ENCODE measurements around the gene SERPINA10. TPM values are rescaled to one million over a fixed set of nuclear protein-coding genes. Genes with fewer than 3 reads are reported as not detected.

Gene SERPINA10
- total and polyA plus RNA-seq, 2 of the 13 experiments (the other 11 are each of a cell fraction or from before 2014, with no cell fraction given): 20.1 to 20.2 TPM

DNA sequence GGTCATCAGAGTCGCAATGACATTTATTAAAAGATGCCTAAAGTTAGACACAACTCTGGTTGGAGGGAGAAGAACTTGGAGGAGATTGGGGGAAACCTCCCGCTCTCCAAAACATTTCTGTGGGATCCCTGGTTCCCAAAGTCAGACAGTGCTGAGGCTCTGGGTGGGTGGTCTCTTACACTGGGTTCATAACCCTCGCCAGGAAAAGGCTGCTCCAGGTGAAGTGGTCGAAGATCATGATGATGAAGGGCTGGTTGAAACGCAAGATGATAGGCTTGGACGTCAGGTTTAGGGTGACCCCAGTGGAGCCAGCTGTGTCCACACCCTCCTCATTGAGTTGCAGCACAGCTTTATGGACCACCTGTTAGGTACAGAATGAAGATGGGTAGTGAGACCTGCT lies 11.2 kb upstream of the SERPINA10 start (continued):
- TF ChIP-seq, protein P1, sequence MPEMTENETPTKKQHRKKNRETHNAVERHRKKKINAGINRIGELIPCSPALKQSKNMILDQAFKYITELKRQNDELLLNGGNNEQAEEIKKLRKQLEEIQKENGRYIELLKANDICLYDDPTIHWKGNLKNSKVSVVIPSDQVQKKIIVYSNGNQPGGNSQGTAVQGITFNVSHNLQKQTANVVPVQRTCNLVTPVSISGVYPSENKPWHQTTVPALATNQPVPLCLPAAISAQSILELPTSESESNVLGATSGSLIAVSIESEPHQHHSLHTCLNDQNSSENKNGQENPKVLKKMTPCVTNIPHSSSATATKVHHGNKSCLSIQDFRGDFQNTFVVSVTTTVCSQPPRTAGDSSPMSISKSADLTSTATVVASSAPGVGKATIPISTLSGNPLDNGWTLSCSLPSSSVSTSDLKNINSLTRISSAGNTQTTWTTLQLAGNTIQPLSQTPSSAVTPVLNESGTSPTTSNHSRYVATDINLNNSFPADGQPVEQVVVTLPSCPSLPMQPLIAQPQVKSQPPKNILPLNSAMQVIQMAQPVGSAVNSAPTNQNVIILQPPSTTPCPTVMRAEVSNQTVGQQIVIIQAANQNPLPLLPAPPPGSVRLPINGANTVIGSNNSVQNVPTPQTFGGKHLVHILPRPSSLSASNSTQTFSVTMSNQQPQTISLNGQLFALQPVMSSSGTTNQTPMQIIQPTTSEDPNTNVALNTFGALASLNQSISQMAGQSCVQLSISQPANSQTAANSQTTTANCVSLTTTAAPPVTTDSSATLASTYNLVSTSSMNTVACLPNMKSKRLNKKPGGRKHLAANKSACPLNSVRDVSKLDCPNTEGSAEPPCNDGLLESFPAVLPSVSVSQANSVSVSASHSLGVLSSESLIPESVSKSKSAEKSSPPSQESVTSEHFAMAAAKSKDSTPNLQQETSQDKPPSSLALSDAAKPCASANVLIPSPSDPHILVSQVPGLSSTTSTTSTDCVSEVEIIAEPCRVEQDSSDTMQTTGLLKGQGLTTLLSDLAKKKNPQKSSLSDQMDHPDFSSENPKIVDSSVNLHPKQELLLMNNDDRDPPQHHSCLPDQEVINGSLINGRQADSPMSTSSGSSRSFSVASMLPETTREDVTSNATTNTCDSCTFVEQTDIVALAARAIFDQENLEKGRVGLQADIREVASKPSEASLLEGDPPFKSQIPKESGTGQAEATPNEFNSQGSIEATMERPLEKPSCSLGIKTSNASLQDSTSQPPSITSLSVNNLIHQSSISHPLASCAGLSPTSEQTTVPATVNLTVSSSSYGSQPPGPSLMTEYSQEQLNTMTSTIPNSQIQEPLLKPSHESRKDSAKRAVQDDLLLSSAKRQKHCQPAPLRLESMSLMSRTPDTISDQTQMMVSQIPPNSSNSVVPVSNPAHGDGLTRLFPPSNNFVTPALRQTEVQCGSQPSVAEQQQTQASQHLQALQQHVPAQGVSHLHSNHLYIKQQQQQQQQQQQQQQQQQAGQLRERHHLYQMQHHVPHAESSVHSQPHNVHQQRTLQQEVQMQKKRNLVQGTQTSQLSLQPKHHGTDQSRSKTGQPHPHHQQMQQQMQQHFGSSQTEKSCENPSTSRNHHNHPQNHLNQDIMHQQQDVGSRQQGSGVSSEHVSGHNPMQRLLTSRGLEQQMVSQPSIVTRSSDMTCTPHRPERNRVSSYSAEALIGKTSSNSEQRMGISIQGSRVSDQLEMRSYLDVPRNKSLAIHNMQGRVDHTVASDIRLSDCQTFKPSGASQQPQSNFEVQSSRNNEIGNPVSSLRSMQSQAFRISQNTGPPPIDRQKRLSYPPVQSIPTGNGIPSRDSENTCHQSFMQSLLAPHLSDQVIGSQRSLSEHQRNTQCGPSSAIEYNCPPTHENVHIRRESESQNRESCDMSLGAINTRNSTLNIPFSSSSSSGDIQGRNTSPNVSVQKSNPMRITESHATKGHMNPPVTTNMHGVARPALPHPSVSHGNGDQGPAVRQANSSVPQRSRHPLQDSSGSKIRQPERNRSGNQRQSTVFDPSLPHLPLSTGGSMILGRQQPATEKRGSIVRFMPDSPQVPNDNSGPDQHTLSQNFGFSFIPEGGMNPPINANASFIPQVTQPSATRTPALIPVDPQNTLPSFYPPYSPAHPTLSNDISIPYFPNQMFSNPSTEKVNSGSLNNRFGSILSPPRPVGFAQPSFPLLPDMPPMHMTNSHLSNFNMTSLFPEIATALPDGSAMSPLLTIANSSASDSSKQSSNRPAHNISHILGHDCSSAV (CRISPR knock-in tag; IDR thresholded peaks at IDR 0.05; ENCODE audit: borderline replicate concordance): no peak
- TF ChIP-seq SRSF1 (optimal IDR thresholded peaks at IDR 0.05; ENCODE audit: low read depth, low read length) (no peak), ZSCAN21 (CRISPR knock-in tag; IDR thresholded peaks at IDR 0.05; ENCODE audit: borderline replicate concordance) (no peak), SAFB2 (CRISPR knock-in tag; IDR thresholded peaks at IDR 0.05; ENCODE audit: borderline replicate concordance, low read depth) (no peak), ZFP36L2 (CRISPR knock-in tag; IDR thresholded peaks at IDR 0.05) (no peak), ZNF34 (CRISPR knock-in tag; IDR thresholded peaks at IDR 0.05; ENCODE audit: borderline replicate concordance) (no peak), ZSCAN9 (CRISPR knock-in tag; IDR thresholded peaks at IDR 0.05; ENCODE audit: borderline replicate concordance) (no peak), ZNF451 (CRISPR knock-in tag; IDR thresholded peaks at IDR 0.05) (no peak), ZNF235 (CRISPR knock-in tag; IDR thresholded peaks at IDR 0.05; ENCODE audit: borderline replicate concordance) (no peak)
- TF ChIP-seq, protein P2, sequence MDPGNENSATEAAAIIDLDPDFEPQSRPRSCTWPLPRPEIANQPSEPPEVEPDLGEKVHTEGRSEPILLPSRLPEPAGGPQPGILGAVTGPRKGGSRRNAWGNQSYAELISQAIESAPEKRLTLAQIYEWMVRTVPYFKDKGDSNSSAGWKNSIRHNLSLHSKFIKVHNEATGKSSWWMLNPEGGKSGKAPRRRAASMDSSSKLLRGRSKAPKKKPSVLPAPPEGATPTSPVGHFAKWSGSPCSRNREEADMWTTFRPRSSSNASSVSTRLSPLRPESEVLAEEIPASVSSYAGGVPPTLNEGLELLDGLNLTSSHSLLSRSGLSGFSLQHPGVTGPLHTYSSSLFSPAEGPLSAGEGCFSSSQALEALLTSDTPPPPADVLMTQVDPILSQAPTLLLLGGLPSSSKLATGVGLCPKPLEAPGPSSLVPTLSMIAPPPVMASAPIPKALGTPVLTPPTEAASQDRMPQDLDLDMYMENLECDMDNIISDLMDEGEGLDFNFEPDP (CRISPR knock-in tag; conservative IDR thresholded peaks at IDR 0.05): no peak
- TF ChIP-seq, protein P3, sequence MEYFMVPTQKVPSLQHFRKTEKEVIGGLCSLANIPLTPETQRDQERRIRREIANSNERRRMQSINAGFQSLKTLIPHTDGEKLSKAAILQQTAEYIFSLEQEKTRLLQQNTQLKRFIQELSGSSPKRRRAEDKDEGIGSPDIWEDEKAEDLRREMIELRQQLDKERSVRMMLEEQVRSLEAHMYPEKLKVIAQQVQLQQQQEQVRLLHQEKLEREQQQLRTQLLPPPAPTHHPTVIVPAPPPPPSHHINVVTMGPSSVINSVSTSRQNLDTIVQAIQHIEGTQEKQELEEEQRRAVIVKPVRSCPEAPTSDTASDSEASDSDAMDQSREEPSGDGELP (IDR thresholded peaks at IDR 0.05; ENCODE audit: borderline replicate concordance, low read depth): no peak
- TF ChIP-seq, protein P4, sequence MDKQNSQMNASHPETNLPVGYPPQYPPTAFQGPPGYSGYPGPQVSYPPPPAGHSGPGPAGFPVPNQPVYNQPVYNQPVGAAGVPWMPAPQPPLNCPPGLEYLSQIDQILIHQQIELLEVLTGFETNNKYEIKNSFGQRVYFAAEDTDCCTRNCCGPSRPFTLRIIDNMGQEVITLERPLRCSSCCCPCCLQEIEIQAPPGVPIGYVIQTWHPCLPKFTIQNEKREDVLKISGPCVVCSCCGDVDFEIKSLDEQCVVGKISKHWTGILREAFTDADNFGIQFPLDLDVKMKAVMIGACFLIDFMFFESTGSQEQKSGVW (CRISPR knock-in tag; IDR thresholded peaks at IDR 0.05; ENCODE audit: borderline replicate concordance): no peak

All from HepG2 (cell line).